GM20431 (cell line): ENCODE measurements around the gene C14orf119.
"Not testable (repeated sequence)": the region's sequence is repeated elsewhere in the genome, so short reads cannot be mapped to it uniquely, and the experiment has no call there.

Experiments used
- in situ Hi-C: fragments of 300-500 bp; cut with MseI, MboI; formaldehyde crosslinking; loops from one replicate; pipeline ENCODE4 v1.15.0; 2020; ENCODE audit warnings: low sequenced_read_pairs; ENCODE audit not compliant: unreplicated experiment

C14orf119 gene

DNA sequence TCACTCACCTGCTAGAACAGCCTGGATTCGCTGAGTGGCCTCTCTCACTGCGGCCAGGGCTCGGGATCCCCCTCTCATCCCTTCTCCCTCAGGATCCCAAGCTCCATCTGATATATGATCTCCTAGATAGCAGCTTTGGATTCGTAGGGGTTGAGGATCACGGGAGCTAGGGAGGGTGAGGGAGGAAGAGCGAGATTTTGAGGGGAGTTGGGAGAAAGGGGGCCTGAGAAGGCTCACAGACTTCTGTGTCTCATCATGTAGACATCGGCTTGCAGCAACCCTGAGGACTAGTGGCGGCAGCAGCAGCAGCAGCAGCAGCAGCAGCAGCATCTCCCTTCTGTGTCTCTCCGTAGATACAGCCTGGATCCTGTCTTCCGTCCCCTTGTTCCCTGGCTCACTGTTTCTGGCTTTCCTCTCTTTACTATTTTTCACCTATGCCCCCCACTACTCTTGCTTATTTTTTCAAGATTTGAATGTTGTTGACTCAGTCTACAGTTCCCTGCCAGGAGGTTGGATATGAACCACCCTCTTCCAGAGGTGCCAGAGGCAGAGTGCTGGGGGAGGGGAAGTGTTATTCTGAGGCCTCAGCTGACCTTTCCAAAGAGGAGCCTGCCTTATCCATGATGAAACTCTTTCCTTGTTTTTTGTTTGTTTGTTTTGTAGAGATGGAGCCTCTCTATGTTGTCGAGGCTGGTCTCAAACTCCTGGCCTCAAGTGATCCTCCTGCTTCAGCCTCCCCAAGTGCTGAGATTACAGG, 9.5 kb downstream of the C14orf119 start, which contains the start of gene CIROP:
TSS of gene CIROP (minus strand) at position 399 of the 757 bp plus-strand sequence. CDS start at position 330, 69 bp downstream.
- in situ Hi-C loops = no loop called here

DNA sequence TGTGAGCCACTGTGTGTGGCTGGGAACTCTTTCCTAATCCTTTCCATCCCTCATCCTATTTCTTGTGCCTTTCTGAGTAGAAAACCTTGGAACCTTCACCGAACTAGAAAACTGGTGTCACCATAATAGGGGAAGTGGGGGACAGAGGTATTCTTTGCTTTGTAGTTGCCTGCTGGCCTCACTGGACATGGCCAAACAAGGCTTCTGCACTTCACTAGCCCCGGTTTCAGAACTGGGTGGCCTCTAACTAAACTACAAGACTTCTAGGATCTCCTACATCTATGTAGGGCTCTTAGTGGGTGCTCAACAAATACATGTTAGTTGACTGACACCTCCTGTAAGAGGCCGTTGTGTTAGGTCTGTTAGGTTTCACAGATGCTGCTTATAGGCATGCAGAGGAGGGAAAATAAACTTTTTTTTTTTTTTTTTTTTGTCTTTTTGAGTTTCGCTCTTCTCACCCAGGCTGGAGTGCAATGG, 10.1 kb downstream of the C14orf119 start:
- in situ Hi-C loops = no loop called here

- in situ Hi-C loops = no loop called here
Measured at GRCh38 chr14:23106747-23107045, 11.4 kb downstream of the C14orf119 start.

DNA sequence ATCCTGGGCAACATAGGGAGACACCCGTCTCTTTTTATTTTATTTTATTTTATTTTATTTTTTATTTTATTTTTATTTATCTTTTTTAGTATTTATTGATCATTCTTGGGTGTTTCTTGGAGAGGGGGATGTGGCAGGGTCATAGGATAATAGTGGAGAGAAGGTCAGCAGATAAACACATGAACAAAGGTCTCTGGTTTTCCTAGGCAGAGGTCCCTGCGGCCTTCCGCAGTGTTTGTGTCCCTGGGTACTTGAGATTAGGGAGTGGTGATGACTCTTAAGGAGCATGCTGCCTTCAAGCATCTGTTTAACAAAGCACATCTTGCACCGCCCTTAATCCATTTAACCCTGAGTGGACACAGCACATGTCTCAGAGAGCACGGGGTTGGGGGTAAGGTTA, 12.3 kb downstream of the C14orf119 start:
- in situ Hi-C loops = not testable (repeated sequence)

GRCh38 chr14:23108169-23108568, 12.9 kb downstream of the C14orf119 start:
- in situ Hi-C loops = not testable (repeated sequence)

DNA sequence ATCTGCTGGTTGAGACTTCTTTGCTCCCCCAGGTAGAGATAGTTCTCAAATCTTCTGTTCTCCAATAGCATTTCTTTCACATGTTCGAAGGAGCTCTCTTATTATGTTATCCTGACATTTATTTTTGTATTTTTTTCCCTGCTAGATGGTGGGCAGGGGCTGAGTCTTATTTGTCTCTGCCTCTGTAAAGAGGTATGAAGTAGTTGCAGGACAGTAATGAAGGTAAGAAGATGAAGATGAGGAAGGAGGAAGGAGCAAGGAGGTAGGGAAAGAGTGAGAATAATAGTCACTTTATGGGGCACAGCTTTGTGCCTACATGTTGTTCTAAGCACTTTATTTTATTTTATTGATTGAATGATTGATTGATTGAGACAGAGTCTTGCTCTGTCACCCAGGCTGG, 14.5 kb downstream of the C14orf119 start:
- in situ Hi-C loops = no loop called here

GRCh38 chr14:23110579-23111365, 15.5 kb downstream of the C14orf119 start:
- in situ Hi-C loops = no loop called here

DNA sequence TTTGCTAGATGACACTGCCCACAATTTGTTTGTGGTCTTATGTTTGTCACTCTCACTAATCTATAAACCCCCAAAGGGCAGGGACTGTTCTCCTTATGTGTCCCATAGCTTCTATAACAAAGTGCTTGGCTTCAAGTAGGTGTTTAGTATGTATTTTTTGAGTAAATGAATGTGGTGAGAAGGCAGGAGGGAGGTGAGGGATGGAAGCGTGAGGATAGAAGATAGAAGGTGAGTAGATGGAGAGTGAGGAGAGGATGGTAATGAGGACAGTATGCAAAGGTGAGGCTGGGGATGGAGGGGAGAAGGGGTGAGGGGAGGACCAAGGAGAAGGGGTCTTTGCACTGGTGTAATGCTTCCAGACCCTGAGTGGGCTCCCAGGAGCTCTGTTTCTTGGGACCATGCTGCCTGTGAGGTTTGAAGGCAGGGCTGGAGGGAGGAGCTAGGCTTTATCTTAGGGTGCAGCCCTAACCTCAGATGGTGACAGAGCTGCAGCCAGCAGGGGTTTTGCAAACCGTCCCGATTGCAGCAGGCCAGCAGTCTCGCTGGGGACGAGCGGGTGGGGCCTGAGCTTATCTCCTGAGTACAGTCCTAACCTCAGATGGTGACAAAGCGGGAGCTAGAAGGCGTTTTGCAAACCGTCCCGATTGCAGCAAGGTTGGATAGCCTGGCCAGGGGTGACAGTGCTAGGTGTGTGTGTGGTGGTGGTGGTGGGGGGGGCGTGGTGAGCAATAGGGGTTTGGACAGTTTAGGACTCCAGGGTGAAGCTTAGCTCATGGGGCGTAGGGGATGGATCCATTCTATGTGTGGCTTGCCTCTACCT, 17.3 kb downstream of the C14orf119 start:
- in situ Hi-C loops = no loop called here

- in situ Hi-C loops = no loop called here
Measured at GRCh38 chr14:23113431-23114119, 18.3 kb downstream of the C14orf119 start.

DNA sequence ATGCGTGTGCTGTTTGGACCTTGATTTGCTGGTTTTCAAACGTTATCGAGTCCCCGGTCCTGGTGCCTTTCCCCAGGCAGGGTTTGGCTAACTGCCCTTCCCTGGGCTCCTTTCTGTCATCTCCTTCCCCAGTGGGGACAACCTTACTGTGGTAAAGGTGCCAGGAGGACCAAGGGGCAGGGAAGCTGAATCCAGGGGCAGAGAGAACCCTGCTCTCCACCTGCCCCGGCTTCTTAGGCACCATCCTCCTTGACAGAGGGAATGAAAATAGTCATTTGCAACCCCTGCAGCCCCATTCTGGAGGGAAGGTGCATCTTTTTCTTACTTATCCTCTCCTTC, 18.8 kb downstream of the C14orf119 start:
- in situ Hi-C loops = no loop called here

DNA sequence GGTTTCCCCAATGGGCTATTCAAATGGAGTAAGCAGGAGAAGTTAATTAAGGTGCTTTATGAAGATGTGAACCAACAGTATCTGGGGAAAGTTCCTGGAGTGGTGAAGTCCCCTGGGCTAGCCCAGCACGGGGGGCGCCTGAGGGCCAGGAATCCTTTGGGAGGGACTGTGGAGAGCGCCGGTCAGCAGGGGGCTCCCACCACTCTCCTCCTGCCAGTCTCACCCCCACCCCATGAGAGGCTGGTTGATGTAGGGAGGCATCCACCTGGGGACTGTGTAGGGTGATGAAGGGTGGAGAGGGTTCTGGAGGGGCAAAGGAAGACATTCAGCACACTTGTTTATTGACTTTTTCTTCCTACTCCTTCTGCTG, 19.3 kb downstream of the C14orf119 start:
- in situ Hi-C loops = no loop called here

GRCh38 chr14:23115039-23115731, 19.9 kb downstream of the C14orf119 start:
- in situ Hi-C loops = no loop called here

DNA sequence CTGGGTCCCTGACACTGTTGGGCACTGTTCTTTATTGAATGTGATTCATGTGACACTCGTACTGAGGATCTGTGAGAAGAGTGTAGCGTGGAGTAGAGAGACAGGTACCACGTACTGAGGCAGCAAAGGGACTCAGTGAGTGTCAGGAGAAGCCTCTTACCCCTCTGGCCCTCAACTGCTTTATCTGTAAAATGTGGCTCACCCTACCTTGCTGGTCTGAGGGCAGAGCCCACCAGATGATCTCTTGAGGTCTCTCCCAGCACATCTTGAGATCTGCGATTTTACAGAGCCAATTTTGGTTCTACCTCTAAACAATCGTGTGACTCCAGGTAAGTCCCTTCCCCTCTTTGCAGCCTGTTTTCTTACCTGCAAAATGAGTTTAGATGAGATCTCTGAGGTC, 20.6 kb downstream of the C14orf119 start:
- in situ Hi-C loops = no loop called here

DNA sequence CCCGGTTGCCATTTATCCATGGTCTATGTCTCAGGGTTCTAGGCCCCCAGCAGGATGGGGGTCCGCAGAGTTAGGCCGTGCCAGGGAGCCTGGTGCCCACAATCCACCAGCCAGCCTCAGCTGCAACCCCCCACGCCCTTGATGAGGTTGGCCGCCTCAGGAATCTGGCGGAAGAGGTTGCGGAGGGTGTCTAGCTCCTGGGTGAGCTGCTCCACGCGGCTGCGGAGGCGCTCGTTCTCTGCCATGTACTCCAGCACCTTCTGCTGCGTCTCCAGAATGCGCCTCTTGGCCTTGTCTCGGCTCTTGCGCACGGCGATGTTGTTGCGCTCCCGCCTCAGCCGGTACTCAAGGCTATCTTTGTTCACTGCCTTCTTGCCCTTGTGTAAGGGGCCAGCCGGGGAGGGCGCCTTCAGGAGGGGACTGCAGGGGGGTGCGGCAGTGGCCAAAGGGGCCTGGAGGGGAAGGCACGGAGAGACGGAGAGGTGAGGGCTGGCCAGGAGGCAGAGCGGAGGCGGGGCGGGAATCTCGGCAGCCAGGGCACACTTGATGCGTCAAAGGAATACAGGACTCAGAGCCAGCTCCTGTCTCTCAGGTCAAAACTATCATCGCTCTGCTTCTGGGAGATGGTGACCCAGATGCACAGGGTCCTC, 22.2 kb downstream of the C14orf119 start:
- in situ Hi-C loops = no loop called here

GRCh38 chr14:23118506-23119362, 23.4 kb downstream of the C14orf119 start, which contains the start of gene CEBPE:
TSS of gene CEBPE (minus strand) at chr14:23119255. CDS start at chr14:23119091, 164 bp downstream.
- in situ Hi-C loops = no loop called here

GRCh38 chr14:23119363-23120327, 24.3 kb downstream of the C14orf119 start:
- in situ Hi-C loops = no loop called here
